GM21423 (cell line): Measurements from ENCODE around the gene HSPA12B.

Experiments
- ATAC-seq: cut with Tn5 transposase; IDR thresholded peaks from one replicate; pipeline ENCODE4 v1.9.1; 2021; ENCODE audit warnings: mild to moderate bottlenecking, moderate library complexity; ENCODE audit not compliant: unreplicated experiment

Gene HSPA12B

GRCh38 chr20:3765171-3765882, 32.8 kb downstream of the HSPA12B start:
- no peak for ATAC-seq

- no peak for ATAC-seq
Observed at GRCh38 chr20:3766422-3767109, 34.1 kb downstream of the HSPA12B start.

- ATAC-seq = no peak
Observed at GRCh38 chr20:3767110-3767426, 34.6 kb downstream of the HSPA12B start.

GRCh38 chr20:3767427-3768341, 35.2 kb downstream of the HSPA12B start, which contains the start of gene ADISSP:
TSS of gene ADISSP (minus strand) at chr20:3767753. CDS start at chr20:3760100, 7,653 bp downstream.
- peak; percentile 91 for ATAC-seq

- ATAC-seq = peak; percentile 42
Observed at GRCh38 chr20:3768342-3769130, 36.1 kb downstream of the HSPA12B start.

GRCh38 chr20:3771552-3772058, 39.1 kb downstream of the HSPA12B start:
- ATAC-seq = no peak

- ATAC-seq = no peak
Observed at GRCh38 chr20:3775457-3776108, 43.1 kb downstream of the HSPA12B start.

- no peak for ATAC-seq
Observed at GRCh38 chr20:3777381-3777715, 44.9 kb downstream of the HSPA12B start.

- no peak for ATAC-seq
Observed at GRCh38 chr20:3777716-3778629, 45.5 kb downstream of the HSPA12B start.

GRCh38 chr20:3778976-3779375, 46.5 kb downstream of the HSPA12B start:
- ATAC-seq = no peak

- no peak for ATAC-seq
Observed at GRCh38 chr20:3781153-3781910, 48.8 kb downstream of the HSPA12B start, which contains the start of gene SPEF1. TSS of gene SPEF1 (minus strand) at chr20:3781448. CDS start at chr20:3781287, 161 bp downstream.

- no peak for ATAC-seq
Observed at GRCh38 chr20:3782597-3782996, 50.1 kb downstream of the HSPA12B start.

- no peak for ATAC-seq
Observed at GRCh38 chr20:3783068-3783489, 50.6 kb downstream of the HSPA12B start.

GRCh38 chr20:3783511-3784195, 51.2 kb downstream of the HSPA12B start:
- ATAC-seq = no peak

GRCh38 chr20:3784216-3784853, 51.9 kb downstream of the HSPA12B start:
- ATAC-seq = no peak

GRCh38 chr20:3784863-3785239, 52.4 kb downstream of the HSPA12B start:
- no peak for ATAC-seq
